ENCODE measurements around the gene USP35.

DNA sequence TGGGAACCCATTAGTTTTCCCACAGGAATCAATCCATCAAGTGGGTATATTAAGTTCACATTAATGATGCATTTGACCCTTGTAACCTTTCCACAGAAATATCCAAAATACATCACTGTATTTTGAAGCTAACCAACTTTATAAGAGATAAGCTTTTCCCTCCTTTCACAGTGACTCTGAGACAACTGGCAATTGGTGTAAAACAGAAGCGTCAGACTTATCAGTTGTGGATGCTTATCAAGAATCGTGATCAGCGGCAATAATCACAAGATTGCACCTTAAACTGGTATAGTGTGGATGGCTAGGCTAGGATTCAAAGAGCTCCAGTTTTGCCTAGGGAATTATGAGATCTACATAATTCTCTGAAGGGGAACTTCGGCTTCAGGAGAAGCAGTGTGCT is 73.1 kb downstream of the USP35 start:
- TF ChIP-seq POLR2AphosphoS5 (IDR thresholded peaks at IDR 0.05; ENCODE audit: low read depth, low read length), result no peak
- TF ChIP-seq POLR2A (IDR thresholded peaks at IDR 0.05; ENCODE audit: low read depth, low read length), result no peak
- no peak for TF ChIP-seq TAF1 (IDR thresholded peaks at IDR 0.05; ENCODE audit: low read depth, low read length)
- no peak for TF ChIP-seq SPI1 (IDR thresholded peaks at IDR 0.05; ENCODE audit: low read depth, low read length)
- no peak for TF ChIP-seq PAX5 (IDR thresholded peaks at IDR 0.05; ENCODE audit: insufficient read depth, low read length, severe bottlenecking)
- no peak for TF ChIP-seq POU2F2 (IDR thresholded peaks at IDR 0.05; ENCODE audit: low read depth, low read length)

Data from GM12891 (cell line).